Sigmoid colon (tissue), 4 donors: ENCODE data around the gene SLC13A3.

ENCODE experiments used
- EP300 ChIP-seq, 4 donors: sonication (generic); formaldehyde crosslinking; IDR thresholded peaks; one replicate each; pipeline ENCODE4 v1.6.1; 2017; ENCODE audit warnings: antibody characterized with exemption in 4 of 4
- POLR2A ChIP-seq, 2 donors: fragments of 450-650 bp; IDR thresholded peaks; one replicate each; pipeline ENCODE4 v1.6.1; 2016; ENCODE audit warnings: antibody characterized with exemption in 2 of 2, mild to moderate bottlenecking in 2 of 2, moderate library complexity in 2 of 2
- POLR2AphosphoS5 ChIP-seq, 4 donors: sonication (generic); formaldehyde crosslinking; IDR thresholded peaks; one replicate each; pipeline ENCODE4 v1.6.1; 2017; ENCODE audit warnings: antibody characterized with exemption in 4 of 4
- TF ChIP-seq, protein P1 (sequence below), 4 experiments: fragments of 450-650 bp in 3 of 4; fragments of 200-600 bp in 1 of 4; IDR thresholded peaks; one replicate each; pipeline ENCODE4 v1.5.1; 2016 to 2019; ENCODE audit warnings: antibody characterized with exemption in 4 of 4, mild to moderate bottlenecking in 3 of 4, moderate library complexity in 2 of 4

GRCh38 chr20:46640044-46640443 lies 11.2 kb downstream of the SLC13A3 start:
- no peak for TF ChIP-seq POLR2A (IDR thresholded peaks at IDR 0.05)
- TF ChIP-seq, protein P1, sequence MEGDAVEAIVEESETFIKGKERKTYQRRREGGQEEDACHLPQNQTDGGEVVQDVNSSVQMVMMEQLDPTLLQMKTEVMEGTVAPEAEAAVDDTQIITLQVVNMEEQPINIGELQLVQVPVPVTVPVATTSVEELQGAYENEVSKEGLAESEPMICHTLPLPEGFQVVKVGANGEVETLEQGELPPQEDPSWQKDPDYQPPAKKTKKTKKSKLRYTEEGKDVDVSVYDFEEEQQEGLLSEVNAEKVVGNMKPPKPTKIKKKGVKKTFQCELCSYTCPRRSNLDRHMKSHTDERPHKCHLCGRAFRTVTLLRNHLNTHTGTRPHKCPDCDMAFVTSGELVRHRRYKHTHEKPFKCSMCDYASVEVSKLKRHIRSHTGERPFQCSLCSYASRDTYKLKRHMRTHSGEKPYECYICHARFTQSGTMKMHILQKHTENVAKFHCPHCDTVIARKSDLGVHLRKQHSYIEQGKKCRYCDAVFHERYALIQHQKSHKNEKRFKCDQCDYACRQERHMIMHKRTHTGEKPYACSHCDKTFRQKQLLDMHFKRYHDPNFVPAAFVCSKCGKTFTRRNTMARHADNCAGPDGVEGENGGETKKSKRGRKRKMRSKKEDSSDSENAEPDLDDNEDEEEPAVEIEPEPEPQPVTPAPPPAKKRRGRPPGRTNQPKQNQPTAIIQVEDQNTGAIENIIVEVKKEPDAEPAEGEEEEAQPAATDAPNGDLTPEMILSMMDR (IDR thresholded peaks at IDR 0.05) = no peak
- TF ChIP-seq EP300 (IDR thresholded peaks at IDR 0.05) = no peak
- no peak for TF ChIP-seq POLR2AphosphoS5 (IDR thresholded peaks at IDR 0.05)
